NOMO-1 (cell line): ENCODE measurements around the gene TBC1D2.
"Not testable (repeated sequence)": the region's sequence is repeated elsewhere in the genome, so short reads cannot be mapped to it uniquely, and the experiment has no call there.

Source experiments
- DNase-seq, 2 experiments: peaks; one replicate each; lab custom pipeline; 2025; ENCODE audit not compliant: unreplicated experiment in 2 of 2; lab: John Stamatoyannopoulos, UW

TBC1D2 gene

DNA sequence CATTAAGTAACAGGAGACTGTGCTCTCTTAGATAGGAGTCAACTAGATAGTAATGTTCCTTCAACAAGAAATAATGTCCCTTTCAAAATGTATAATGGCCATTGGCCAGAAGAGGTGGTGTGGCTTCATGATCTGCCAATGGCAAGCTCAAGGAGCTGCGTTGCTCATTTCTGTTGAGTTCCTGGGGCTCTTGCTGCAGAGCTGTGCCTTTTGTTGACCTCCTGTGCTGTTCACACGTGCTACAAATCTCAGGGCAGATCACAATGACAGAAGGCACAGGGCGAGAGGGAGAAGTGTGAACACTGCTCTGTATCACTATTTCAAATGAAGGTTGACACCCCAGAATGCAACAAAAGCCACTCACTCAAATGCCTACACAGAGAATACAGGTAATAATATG lies 16.0 kb upstream of the TBC1D2 start:
- DNase-seq: no peak

DNA sequence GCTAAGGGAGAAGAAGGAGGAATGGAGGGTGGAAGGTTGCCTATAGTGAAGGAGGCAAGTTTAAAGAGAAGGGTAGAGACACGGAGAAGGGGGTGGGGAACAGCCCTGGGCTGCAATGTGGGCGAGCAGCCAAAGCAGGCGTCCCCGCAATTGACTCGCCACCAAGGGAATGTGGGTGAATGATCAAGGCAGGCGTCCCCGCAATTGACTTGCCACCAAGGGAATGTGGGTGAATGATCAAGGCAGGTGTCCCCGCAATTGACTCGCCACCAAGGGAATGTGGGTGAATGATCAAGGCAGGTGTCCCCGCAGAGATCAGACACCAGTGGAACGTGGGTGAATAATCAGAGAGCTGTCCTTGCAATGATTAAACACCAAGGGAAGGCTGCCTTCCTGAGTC lies 14.8 kb upstream of the TBC1D2 start:
- not testable (repeated sequence) for DNase-seq

DNA sequence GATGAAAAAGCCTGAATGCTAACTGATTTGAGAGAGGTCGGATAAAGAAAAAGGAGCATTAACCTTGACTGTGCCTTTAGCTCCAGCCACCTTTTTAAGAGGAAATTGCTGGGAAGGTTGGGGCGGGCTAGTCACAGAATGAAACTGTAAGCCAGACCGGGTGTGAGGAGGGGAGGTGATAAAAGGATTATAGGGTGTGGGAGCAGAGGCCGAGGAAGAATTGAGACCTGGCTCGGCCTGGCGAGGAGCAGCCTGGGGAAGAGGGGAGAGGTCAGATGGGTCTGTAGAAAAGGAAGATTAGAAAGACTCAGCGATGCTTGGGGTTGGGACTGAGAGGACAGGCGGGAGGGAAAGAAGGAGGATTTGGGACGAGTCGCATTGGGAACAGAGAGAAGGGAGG lies 14.2 kb upstream of the TBC1D2 start:
- not testable (repeated sequence) for DNase-seq

DNA sequence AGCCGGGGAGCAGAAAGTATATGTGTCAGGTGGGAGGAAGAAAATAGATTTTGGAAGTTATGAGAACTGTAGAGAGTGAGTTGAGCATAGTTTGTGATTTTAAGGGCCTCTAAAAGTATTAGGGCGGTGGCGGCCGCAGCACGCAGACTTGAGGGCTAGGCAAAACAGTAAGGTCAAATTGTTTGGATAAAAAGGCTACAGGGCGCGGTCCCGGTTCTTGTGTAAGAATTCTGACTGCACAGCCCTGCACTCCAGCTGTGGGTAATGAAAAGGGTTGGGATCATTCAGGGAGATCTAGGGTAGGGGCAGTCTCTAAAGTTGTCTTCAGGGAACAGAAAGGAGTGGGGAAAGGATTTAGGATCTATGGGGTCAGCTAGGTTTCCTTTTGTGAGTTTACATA lies 12.1 kb upstream of the TBC1D2 start:
- DNase-seq: not testable (repeated sequence)

DNA sequence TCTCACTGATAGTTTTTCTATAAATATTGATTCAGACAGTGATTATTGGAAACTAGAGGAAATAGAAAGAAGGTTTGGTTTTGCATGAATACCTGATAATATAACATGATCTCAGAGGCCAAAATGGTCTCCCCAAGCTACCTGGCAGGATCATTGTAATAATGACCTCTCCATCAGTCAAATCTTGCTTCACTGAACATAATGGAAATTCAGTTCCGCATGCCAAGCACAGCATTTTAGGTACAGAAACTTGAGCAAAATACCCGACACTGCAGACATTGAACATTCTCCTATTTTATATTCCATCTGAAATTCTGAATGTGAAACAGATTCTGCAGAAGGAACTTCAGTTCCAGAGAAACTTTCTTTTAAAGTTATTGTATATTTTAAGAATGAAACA lies 9.1 kb upstream of the TBC1D2 start:
- no peak for DNase-seq

DNA sequence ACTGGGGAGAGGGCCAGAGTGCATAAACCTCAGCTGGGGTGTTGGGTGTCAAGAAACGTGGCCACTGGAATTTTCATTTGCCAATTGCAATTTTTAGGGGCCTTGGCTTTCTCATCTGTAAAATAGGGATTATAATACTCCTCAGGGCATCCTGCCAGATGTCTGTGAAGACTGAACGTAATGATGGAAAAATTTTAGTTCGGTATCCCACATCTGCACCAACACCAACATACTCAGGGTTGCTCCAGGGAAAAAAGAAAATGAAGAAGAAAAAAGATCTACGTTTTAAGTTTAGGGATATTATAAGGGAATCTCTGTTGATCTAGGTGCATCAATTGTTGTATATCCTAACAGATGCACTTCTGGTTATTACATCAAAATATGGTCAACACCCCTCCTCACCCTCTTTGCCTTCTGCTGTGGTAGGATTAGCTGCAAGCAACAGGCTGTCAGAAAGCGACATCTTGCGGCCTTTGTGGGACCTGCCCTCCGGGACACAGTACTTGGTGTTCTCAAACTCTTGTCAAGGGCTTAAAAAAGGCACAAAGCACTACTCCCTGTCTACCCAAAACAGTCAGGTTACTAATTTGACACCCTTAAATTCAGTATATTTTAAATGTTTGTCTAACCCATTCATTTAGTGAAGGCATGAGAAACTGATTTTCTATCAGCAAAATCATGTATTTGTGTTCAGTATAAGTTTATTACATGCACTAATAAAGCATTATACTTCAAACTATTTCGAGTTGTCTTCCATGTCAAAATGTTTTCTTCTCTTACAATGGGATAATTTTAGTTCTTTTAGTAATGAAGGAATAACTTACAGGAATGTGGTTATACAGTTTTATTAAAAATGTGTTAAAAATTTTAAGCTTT lies 8.3 kb upstream of the TBC1D2 start:
- peak; percentile 81 to 84 for DNase-seq

DNA sequence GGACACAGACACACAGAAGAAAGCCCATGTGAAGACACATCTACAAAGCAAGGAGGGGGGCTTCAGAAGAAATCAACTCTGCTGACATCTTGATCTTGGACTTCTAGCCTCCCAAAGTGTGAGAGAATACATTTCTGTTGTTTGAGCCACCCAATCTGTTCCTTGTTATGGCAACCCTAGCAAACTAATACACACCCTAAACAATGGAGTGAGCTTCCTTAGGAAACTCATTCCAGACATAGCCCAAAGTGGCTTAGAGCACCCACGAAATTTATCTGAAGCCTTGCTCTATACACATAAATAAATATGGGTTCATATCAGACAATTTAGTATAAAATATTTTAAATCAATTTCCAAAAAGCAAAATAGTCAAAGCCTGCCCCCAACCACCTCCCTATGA lies 7.6 kb upstream of the TBC1D2 start:
- DNase-seq: no peak

DNA sequence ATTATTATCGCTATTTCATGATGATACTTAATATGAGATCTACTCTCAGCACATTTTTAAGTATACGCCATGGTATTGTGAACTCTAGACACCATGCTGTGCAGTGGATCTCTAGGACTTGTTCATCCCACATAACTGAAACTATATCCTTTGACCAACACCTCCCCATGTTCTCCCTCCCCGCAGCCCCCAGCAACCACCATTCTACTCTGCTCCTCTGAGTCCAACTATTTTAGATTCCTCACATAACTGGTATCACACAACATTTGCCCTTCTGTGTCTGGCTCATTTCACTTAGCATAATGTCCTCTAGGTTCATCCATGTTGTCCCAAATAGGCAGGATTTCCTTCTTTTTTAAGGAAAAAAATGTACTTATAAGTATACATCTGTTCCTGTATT lies 6.6 kb upstream of the TBC1D2 start:
- no peak for DNase-seq

DNA sequence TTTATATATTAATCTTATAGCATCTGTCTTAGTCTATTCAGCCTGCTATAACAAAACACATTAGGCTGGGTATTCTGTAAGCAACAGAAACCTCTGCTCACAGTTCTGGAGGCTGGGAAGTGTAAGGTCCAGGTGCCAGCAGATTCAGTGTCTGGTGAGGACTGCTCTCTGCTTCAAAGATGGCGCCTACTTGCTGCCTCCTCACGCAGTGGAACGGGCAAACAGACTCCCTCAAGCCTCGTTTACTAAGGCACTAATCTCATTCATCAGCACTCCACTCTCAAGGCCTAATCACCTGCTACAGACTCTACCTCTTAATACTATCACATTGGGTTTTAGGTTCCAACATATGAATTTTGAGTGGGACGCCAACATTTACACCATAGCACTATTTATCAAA lies 5.2 kb upstream of the TBC1D2 start:
- no peak for DNase-seq

DNA sequence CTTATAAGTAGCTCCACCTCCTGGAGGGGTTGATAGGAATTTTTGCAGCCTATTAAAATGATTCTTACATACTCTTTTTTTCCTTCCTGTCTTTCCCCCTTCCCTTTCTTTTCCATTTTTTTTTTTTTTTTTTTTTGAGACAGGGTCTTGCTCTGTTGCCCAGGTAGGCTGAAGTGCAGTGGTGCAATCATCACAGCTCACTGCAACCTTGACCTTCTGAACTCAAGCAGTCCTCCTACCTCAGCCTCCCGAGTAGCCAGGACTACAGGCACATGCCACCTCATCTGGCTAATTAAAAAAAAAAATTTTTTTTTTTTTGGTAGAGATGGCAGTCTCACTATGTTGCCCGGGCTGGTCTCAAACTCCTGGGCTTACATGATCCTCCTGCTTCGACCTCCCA lies 4.3 kb upstream of the TBC1D2 start:
- no peak for DNase-seq

DNA sequence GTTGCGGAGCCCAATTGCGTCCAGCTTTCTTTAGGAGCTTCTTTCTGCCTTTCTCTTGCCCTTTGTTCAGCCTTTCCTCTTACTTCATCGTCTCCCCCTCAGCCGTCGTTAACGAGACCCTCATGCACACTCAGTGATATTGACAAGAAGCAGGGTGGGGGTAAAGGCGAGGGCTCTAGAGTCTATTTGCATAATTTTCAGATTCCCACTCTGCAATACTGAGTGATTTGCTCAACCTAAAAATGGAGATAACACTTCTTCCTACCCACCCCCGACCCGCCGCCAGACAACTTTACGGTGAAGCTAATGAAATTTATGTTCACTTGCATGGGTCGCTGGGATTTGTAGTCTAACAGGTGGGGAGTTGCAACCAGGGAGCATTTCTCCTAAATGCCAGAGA lies 1.3 kb upstream of the TBC1D2 start:
- DNase-seq: peak; percentile 58

DNA sequence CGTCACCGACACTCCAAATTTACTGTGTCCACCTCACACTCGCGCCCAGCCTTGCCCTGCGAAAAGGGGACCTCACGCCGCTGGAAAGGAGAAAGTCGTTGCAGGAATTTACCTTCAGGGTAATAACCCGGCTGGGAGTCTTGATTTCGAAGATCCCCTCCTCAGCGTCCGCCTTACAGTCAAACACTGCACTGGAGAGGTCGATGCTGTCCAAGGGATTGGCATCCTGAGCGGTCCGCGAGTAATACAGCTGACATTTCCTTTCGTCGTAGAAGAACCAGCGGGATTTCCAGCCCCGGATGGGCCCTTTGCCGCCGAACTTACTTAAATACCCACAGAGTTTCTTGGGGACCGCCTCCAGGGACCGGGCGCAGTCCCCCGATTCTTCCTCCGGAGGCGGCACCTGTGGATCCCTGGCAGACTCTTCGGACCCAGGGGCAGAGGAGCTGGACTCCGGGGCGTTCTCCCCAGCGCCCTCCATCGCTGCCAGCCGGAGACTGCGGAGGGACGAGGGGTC lies 330 bp downstream of the TBC1D2 start:
- DNase-seq: no peak

DNA sequence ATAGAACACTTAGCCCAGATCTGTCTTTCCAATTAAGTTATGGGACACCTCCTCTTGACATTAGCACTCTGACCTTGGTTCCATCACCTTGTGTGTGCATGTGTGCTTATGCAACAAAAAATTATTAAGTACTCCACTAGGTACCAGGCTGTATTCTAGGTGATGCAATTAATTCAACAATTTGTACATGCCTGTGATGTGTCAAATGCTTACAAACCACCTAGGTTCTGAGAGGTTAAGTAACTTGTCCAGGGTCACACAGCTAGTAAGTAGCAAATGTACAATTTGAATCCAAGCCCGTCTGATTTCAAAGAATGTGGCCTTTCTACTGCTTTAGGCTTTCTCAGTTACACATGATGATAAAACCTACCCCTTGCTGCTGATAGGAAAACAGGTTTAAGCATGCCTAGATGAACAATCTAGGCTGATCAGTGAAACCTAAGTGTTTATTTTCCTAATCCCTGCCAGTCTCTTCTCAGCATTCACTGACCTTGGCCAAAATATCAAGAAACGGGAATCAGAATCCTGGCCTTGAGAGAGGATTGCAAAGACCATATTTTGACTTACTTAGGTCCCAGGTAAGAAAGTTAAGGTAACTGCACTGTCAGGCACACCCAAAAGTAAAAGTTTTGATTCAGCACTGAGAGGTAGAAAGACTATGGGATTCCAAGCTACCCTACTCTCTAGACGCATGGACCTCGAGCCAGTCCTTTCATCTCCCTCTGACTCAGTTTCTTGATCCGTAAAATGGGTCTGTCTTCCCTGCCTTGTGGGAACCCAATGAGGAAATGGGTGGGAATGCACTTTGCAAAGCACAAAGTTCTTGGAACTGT lies 1.0 kb downstream of the TBC1D2 start:
- DNase-seq: peak in 1 of 2 experiments; percentile 15

DNA sequence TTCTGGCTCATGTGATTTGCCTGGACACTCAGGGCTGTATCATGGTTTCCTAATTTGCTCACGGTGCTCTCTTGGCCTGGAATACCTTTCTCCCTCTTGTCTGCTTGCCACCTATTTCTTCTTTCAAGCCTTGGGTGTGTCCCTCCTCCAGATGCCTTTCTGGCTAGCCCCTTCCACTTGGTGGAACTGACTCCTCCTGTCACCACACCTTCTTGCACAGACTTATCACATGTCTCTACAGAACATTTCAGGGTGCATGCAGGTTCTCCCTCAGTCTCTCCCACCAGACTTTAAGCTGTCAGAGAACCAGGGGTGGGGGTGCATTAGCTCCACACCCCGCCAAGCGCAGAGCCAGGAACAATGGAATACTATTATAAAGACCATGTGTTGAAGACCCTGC lies 1.9 kb downstream of the TBC1D2 start:
- DNase-seq: no peak

DNA sequence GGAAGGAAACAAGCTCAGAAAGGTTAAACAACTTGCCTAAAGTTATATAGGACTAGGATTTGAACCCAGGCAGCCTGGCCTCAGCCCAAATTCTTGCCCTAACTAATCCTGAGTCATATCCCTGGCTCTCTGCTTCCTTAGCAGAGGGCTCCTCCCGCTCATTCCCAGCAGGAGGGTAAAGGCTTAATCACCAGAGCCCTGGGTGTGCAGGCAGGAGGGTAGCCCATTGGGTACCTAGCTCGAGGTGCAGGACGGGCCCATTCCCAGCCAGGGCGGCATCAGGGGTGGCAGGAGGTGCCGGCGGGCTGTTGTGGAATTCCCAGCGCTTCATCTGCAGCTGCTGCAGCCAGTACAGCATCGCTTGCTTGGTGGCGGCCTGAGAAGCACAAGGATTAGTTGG lies 3.9 kb downstream of the TBC1D2 start:
- DNase-seq: no peak

DNA sequence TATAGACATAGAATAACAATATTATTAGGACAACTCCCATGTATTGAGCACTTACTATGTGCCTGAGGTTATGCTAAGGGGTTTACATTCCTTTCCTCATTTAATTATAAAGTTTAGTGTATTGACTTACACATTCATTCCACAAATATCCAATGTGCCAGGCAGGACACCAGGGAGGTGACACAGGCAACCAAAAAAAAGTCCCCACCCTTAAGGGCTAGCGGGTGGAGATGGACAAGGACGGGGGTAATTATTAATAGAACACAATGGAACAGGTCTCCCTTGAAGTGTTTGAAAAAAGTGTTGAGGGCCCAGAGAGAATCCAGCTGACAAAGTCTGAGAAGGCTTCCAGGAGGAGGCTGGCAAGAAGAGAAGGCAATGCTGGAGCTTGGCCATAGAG lies 5.7 kb downstream of the TBC1D2 start:
- DNase-seq: no peak

DNA sequence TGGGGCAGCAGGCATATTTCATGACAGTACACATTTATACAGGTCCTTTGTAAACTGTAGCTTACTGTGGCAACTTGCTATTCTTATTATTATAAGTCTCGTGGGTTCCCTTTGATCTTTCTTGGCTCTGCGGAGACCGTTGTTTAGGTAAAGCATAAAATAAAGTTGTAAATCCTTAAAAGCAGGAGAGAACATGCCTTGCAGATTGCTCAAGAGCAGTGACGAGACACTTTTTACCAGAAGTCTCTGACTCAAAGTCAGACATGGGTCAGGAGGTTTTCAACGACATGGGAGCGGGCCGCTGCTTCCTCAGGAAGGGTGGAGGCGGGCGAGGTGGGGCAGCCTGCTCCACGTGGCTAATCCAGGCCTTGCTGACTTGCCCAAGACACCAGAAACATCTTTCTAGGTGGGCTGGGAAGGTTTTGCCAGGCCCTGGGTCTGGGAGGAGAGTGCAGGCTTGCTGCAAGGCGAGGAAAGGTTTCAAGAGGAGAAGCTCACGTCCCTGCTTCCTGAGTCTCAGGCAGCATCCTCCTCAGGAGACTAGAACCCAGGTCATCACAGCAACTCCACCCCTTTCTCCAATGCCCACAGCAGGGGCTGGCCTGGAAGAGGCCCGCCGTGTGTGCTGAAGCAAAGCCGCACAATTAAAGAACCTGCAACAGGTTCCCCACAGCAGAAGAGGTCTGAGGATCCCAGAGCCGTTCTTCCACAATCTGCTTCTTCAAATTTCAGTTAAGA lies 6.5 kb downstream of the TBC1D2 start:
- peak; percentile 88 to 95 for DNase-seq

DNA sequence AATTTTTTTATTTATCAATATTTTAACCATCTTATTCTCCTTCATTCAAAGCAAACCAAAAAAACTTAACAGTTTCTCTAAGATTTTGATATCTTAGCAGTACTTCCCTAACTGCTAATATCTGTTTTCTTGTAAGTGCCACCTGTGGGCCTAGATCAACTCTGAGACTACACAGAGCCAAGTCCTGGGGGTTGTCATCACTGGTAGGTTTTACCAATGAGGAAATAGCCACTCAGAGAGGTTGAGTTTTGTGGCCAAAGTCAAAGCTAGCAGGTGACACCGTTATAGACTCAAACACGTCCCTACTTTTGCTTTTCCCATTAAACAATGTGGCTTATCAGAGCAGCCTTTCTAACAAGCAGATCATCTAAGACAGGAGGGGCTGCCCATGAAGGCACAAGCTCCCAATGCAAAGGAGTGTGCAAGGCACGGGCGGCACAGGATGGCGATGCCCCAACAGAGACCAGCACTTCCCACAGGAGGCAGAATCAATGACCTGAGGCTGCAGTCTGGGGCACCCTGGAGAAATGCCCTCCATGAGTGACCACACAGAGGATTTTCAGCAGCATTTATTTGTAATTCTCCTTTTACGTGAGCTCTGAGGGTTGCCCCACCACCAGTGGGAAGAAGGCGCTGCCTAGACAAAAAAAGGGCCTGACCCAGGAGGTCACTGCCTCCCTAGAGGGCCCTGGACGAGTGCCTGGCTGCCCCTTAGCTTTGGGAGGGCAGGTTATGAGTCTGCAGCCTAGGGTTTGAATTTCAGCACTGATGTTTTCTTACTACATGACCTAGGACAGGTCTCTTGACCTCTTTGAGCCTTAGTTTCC lies 7.4 kb downstream of the TBC1D2 start:
- peak in 1 of 2 experiments; percentile 56 for DNase-seq

DNA sequence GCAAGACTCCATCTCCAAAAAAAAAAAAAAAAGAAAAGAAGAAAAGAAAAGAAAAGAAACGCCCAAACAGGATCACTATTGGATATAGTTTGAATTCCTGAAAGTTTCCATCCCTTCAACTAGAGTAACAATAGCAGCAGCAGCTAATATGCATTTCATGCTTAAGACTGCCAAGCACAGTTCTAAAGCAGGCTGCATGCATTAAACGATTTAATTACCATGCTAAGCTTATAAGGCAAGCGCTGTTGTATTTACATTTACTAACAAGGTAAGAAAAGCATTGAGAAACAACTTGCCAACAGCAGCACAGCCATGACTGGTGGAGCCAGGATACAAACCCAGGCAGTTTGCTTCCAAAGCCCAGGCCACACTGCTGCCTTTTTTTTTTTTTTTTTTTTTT lies 13.0 kb downstream of the TBC1D2 start:
- no peak for DNase-seq
